ENCODE measurements around the gene RTKN. TPM values are rescaled to one million over a fixed set of nuclear protein-coding genes. Genes with fewer than 3 reads are reported as not detected.

Gene RTKN
- total and polyA plus RNA-seq, 12 donors = 7.4 to 35.6 (median 14.1) TPM

DNA sequence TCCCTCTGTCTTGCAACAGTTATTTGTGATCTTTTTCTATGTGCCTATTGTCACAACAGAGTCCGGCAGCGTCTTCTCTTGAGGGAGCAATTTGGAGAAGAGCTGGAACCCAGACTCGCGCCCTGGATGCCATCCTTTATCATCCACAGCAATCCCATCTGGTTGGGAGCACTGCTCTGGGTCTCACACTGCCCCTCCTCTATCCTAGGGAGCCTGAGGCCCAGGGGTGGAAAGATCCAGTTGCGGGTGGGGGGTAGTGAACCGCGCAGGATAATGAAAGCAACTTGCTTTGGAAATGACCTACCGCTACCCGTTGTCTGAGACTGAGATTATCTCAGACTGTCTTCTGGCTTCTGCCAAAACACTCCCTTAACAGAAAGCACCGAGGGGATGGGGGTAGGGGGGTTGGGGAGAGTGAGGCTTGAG, 17.2 kb upstream of the RTKN start:
- TF ChIP-seq POLR2A (IDR thresholded peaks at IDR 0.05) = no peak
- 1 to 4% (median 2%) methylated on average over 10 of the region's 10 CpGs for WGBS, 4 donors
- intact Hi-C loops (cut with DNase I) = no loop called here
- Histone ChIP-seq H3K27ac (peak overlapping the region in 3 of 5 donors; percentile 74 to 88 (median 75)), H3K4me3 (peak overlapping the region in 3 of 4 donors; percentile 13 to 73 (median 60)), H3K36me3 (replicated peaks in 1 of 2) (peaks cover 0 to 20% of the 10 kb centered on the region in 2 donors), H3K4me1 (replicated peaks in 1 of 2) (peaks cover 14 to 33% of the 10 kb centered on the region in 2 donors), H3K27me3 (no peaks in the 10 kb centered on the region), H3K9me3 (replicated peaks in 1 of 3) (no peaks in the 10 kb centered on the region)
- DNase-seq = peak in 1 of 7 donors; percentile 71

- intact Hi-C loops (cut with DNase I) = no loop called here
- Histone ChIP-seq H3K36me3 (replicated peaks in 1 of 2) (peaks cover 0 to 20% of the 10 kb centered on the region in 2 donors), H3K4me3 (peak within 1 kb of the TSS; percentile 21 to 73 (median 60)), H3K27ac (peak within 1 kb of the TSS; percentile 84 to 98 (median 97)), H3K9me3 (replicated peaks in 1 of 3) (no peaks in the 10 kb centered on the region), H3K27me3 (no peaks in the 10 kb centered on the region), H3K4me1 (replicated peaks in 1 of 2) (peaks cover 14 to 31% of the 10 kb centered on the region in 2 donors)
- peak; percentile 100 for DNase-seq
- WGBS, 4 donors = 0 to 8% (median 0%) methylated on average over 7 to 38 of the region's 38 CpGs
- TF ChIP-seq POLR2A (IDR thresholded peaks at IDR 0.05) = peak; percentile 55 to 84
- TF ChIP-seq, protein P1, sequence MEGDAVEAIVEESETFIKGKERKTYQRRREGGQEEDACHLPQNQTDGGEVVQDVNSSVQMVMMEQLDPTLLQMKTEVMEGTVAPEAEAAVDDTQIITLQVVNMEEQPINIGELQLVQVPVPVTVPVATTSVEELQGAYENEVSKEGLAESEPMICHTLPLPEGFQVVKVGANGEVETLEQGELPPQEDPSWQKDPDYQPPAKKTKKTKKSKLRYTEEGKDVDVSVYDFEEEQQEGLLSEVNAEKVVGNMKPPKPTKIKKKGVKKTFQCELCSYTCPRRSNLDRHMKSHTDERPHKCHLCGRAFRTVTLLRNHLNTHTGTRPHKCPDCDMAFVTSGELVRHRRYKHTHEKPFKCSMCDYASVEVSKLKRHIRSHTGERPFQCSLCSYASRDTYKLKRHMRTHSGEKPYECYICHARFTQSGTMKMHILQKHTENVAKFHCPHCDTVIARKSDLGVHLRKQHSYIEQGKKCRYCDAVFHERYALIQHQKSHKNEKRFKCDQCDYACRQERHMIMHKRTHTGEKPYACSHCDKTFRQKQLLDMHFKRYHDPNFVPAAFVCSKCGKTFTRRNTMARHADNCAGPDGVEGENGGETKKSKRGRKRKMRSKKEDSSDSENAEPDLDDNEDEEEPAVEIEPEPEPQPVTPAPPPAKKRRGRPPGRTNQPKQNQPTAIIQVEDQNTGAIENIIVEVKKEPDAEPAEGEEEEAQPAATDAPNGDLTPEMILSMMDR (IDR thresholded peaks at IDR 0.05) = peak in 1 of 6 experiments; percentile 3
Observed at GRCh38 chr2:74458132-74458937, 16.6 kb upstream of the RTKN start, which contains the start of gene WBP1. WBP1 (plus strand) TSS chr2:74458438; CDS start chr2:74458603, 165 bp downstream.

- WGBS, 4 donors = 0 to 1% (median 0%) methylated on average over 12 to 46 of the region's 46 CpGs
- H3K36me3 ChIP-seq (replicated peaks in 1 of 2) = peaks cover 0 to 17% of the 10 kb centered on the region in 2 donors
- H3K4me3 ChIP-seq = peak overlapping the region; percentile 21 to 73 (median 52)
- peak; percentile 70 to 86 (median 78) for DNase-seq
- H3K4me1 ChIP-seq (replicated peaks in 1 of 2) = peaks cover 14 to 31% of the 10 kb centered on the region in 2 donors
- H3K27me3 ChIP-seq = no peaks in the 10 kb centered on the region
- peak overlapping the region; percentile 84 to 98 (median 97) for H3K27ac ChIP-seq
- TF ChIP-seq POLR2A (IDR thresholded peaks at IDR 0.05) = peak; percentile 69 to 97
- TF ChIP-seq, protein P1 (IDR thresholded peaks at IDR 0.05) = no peak
- intact Hi-C loops (cut with DNase I) = no loop called here
- H3K9me3 ChIP-seq (replicated peaks in 1 of 3) = no peaks in the 10 kb centered on the region
Observed at GRCh38 chr2:74457549-74458131, 15.9 kb upstream of the RTKN start.

GRCh38 chr2:74457129-74457548, 15.4 kb upstream of the RTKN start:
- 1 to 3% (median 2%) methylated on average over 11 to 27 of the region's 27 CpGs for WGBS, 4 donors
- intact Hi-C loops (cut with DNase I) = no loop called here
- H3K36me3 ChIP-seq (replicated peaks in 1 of 2) = peaks cover 0 to 12% of the 10 kb centered on the region in 2 donors
- H3K4me3 ChIP-seq = peak overlapping the region in 2 of 4 donors; percentile 42 to 73
- no peaks in the 10 kb centered on the region for H3K27me3 ChIP-seq
- no peak for TF ChIP-seq POLR2A (IDR thresholded peaks at IDR 0.05)
- TF ChIP-seq, protein P1 (IDR thresholded peaks at IDR 0.05) = no peak
- peak overlapping the region; percentile 84 to 98 (median 97) for H3K27ac ChIP-seq
- peak in 1 of 7 donors; percentile 52 for DNase-seq
- no peaks in the 10 kb centered on the region for H3K9me3 ChIP-seq (replicated peaks in 1 of 3)
- peaks cover 14 to 31% of the 10 kb centered on the region in 2 donors for H3K4me1 ChIP-seq (replicated peaks in 1 of 2)

Measured in adrenal gland (tissue), 12 donors.